GM19239 (cell line): ENCODE data around the gene GNA14.
"Not testable (repeated sequence)": the region's sequence is repeated elsewhere in the genome, so short reads cannot be mapped to it uniquely, and the experiment has no call there.

Experiments
- DNase-seq: peaks from one replicate; pipeline ENCODE4 v3.0.0; 2011; ENCODE audit warnings: low spot score; ENCODE audit not compliant: insufficient read length
- FAIRE-seq: peaks from 2 replicates; lab custom pipeline; 2011; peaks lifted over from hg19 to GRCh38; lab: Jason Lieb, UNC

Gene GNA14

DNA sequence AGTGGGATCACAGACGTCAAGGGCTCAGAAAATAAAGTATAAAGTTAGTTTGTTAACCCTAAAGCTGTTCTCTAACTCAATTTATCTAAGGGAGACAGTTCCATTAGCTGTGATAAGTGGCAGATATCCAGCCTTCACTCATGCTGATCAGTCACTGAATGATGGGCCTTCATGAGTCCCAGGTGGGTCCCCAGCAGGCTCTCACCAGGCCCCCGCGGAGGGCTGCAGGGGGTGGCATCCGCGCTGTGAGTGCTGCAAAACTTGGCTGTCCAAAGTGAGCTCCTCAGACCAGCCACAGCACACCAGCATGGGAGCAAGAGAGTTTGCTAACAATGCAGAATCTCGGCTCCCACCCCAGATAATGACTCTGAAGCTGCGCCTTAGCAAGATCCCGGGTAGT lies 187.2 kb downstream of the GNA14 start:
- DNase-seq = no peak
- no peak for FAIRE-seq

- peak; percentile 40 for DNase-seq
- no peak for FAIRE-seq
Measured at GRCh38 chr9:77457916-77458592, 190.1 kb downstream of the GNA14 start.

DNA sequence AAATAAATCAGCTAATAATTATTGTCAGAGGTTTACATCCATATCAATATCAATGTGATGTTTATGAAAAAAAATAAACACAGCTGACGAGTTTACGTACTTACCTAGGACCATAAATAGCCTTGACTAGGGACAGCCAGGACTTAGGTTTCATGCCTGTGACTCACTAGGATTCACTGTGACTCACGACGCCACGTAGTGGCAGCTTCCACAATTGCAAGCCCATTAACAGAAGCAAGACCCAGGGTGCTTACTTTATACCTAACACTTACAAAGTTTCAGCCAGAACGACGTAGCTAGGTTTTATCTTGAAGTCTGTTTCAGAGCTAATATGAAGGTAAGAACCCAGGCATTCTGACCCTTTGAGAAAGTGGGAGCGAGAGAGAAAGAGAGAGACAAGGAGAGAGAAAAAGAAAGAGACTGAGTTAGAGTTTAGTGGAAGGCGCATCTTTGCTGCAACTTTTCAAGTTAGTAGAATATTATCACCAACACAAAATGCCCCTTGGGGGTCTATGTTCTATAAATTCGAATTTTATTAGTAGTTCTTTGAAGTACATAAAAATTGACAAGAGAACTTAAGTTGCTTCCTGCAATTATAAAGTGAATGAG lies 191.2 kb downstream of the GNA14 start:
- DNase-seq (peak; percentile 67), FAIRE-seq (peak; percentile 89)

DNA sequence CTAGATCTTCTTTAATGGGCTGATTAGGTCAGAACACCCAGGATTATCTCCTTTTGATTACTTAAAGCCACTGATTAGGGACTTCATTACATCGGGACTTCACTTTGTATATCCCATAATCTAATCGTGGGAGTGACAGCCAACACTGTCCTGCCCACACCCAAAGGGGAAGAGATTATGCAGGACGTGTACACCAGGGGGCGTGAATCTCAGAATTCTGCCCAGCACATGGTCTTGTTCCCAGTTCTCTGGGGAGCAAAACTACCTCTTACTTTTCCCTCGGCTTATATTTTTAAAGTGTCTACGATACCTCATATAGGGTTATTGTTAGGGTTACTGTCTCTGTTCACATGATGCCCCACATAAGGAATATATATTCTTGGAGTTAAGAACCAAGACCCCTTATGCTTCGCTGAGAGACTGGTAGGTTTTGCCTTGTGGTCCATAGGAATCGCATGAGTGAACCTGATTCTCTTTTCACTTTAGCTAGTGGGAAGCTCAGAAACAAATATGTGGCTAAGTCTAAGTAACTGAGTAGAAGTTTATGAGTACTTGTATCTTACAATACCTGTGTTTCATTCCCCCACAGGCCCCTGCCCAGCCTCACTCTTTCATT lies 192.7 kb downstream of the GNA14 start:
- FAIRE-seq (no peak), DNase-seq (no peak)

DNA sequence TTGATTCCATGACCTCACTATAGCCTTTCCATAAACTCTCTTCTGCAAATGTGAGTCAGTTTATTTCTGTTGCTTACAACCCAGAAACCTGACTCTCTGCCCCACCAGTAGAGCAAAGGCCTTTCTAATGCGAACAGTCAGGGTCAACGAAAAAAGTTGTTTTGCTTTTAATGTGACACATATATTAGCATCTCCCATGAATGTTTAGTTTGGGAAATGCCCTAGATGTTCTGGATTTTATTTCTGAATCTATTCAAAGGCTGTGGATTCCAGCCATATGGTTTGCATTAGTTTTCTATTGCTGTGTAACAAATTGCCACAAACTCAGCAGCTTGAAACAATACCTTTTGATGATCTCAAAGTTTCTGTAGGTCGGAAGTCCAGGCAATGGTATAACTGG lies 193.5 kb downstream of the GNA14 start:
- DNase-seq (no peak), FAIRE-seq (no peak)

DNA sequence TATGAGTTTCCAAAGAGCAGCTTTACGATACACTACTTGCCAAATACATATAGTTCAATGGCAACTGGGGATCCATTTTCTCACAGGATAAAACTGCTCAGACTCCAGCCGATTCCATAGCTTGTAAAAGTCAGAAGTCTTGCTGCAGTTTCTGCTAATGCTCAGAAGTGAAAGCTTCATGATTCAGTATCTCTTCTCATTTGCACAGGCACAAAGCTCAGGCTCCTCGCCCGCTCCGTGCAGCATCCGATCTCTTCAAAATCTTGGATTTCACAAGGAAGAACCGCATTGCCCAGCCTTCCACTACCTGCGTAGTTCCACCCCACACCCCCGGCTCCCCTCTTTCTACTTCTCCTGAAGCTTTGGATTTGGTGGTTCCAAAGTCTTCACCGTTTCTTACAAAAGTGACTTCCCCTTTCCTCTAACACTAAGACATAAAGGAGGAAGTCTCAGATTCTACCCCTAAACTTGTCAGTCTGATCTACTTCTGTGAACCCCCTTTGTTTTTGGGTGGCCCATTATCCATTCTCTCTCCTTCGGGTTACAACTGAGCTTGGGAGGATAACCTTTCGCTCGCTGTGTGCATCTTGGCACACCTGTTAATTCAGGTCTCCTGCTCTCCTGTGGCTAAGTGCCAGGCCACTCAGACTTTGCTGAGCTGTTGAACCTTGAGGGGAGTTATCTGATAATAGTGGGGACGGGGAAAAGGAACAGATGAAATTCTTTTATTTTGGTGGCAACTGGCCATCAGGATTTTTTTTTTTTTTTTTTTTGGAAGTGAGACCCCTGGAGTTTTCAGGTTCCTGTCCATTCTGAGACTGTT lies 194.1 kb downstream of the GNA14 start:
- FAIRE-seq = no peak
- no peak for DNase-seq

- FAIRE-seq (no peak), DNase-seq (no peak)
Measured at GRCh38 chr9:77451507-77451906, 196.6 kb downstream of the GNA14 start.

GRCh38 chr9:77450085-77450475 lies 198.0 kb downstream of the GNA14 start:
- no peak for FAIRE-seq

GRCh38 chr9:77449240-77450084 lies 198.7 kb downstream of the GNA14 start:
- DNase-seq (no peak), FAIRE-seq (no peak)

More at GRCh38 chr9:77450085-77450475, 198.0 kb downstream of the GNA14 start:
- no peak for DNase-seq

GRCh38 chr9:77447646-77448045 lies 200.5 kb downstream of the GNA14 start:
- DNase-seq = no peak
- FAIRE-seq = no peak

DNA sequence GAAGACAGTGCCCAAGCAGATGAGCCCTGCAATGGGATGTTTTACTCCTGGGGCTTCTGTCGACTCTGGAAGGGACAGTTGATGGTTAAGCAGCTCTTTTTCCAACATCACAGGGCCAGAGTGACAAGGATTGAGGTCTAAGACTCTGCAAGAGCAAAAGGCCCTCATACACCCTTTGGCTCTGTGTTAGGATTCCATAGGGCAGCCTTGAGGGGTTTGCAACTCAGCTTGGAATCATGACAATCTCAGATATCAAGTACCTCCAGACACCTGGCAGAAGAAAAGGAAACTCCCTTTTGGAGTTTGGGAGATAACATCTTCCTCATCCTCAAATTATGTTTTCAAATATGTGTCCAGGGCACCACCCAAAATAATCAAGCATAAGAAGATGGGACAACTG lies 205.7 kb downstream of the GNA14 start:
- DNase-seq = no peak
- no peak for FAIRE-seq

DNA sequence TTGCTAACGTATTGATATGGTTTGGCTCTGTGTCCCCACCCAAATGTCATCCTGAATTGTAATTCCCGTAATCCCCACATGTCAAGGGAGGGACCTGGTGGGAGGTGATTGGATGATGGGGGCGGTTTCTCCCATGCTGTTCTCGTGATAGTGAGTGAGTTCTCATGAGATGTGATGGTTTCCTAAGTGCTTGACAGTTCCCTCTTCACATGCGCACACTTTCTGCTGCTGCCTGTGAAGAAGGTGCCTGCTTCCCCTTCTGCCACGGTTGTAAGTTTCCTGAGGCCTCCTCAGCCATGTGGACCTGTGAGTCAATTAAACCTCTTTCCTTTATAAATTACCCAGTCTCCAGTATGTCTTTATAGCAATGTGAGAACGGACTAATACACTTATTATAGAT lies 207.0 kb downstream of the GNA14 start:
- DNase-seq, FAIRE-seq: not testable (repeated sequence)

DNA sequence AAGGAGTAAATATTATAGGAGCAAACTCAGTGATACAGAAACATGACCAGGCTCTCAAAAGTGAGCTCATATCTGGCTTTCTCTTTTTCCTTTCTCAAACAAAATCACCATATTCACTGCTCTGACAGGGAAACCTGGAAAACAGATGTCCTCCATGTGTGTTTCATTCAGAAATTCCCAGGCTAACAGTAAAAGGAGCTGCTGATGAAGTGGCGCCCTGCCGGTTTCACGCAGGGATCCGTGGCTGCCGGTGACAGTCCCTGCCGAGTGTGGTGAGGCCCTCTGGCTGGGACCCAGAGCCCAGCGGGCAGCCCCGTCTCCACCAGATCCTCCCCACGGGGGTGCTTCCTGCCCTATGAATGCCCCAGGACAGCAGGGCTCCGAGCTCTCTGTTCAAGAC lies 208.1 kb downstream of the GNA14 start:
- FAIRE-seq (no peak), DNase-seq (no peak)

DNA sequence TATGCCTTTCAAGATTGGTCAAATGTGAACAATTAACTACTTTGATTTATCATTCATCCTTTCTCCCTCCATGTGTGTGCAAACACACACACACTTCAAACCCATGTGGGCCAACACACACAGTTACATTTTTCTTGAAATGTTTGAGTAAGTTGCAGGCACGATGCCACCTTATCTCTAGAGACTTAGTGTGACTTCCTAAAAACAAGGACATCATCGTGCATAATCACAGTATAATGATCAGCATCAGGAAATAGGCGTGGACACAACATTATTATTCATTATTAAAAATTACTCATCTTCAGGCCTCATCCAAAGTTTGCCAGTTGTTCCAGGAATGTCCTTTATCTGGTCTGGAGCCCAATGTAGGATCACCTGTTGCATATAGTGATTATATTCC lies 209.5 kb downstream of the GNA14 start:
- DNase-seq = no peak
- FAIRE-seq = no peak

DNA sequence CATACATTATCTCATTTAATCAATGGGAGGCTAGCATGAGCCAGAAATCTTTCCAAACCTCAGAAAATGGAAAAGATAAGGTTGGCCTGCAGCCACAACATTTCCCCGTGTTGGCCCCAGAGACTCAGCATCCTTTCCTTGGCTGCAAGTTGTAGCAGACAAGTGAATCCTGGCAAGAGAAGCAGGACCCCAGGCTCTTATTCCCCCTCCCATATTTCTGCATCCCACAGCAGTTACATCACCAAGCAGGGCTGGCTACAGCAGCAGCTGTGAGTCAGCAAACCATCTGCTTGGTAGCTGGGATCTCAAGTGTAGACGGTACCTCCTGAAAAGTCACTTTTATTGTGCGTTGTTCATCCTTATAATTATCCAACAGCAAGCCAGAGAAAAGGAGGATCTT lies 212.4 kb downstream of the GNA14 start:
- FAIRE-seq = no peak
- DNase-seq = no peak

DNA sequence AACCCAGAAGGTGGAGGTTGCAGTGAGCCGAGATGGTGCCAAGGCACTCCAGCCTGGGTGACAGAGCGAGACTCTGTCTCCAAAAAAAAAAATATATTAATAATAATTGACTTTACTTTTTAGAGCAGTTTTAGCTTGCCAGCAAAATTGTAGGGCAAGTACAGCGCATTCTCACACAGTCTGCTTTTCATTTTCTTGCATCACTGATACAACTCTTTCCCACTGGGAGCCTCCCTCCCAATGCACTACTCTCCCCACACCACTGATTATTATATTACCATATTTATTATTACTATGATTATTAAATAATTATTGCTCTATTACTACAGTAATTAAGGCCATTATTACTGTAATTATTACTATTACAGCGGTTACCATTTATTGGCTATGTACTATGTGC lies 212.8 kb downstream of the GNA14 start:
- no peak for FAIRE-seq
- DNase-seq = no peak

- peak; percentile 28 for DNase-seq
- FAIRE-seq = no peak
Measured at GRCh38 chr9:77433675-77434445, 214.3 kb downstream of the GNA14 start.

DNA sequence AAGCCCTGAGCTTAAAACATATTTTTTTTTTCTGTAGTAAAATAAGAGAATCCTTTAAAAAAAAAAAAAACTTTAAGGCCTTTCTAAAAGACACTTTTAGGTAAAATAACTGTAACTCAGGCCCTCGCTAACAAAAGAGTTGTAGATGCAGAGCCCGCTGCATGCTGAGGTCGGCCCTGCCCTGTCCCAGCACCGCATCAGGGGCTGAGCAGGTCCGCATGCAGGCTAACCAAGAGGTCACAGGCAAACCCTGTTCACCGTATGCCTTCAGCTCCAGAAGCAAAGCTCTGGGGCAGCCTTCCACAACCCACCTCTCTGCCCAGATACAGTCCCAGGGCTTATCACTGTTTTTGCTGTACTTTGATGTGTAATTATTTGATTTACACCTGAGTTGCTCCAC lies 216.1 kb downstream of the GNA14 start:
- no peak for FAIRE-seq
- DNase-seq = no peak

- DNase-seq = no peak
- no peak for FAIRE-seq
Measured at GRCh38 chr9:77429928-77430327, 218.2 kb downstream of the GNA14 start.
